Cardiac muscle cell (in vitro differentiated cells and primary cell): ENCODE measurements around the gene TUBAL3. TPM values are rescaled to one million over a fixed set of nuclear protein-coding genes. Genes with fewer than 3 reads are reported as not detected.

ENCODE experiments used
- DNase-seq, 2 donors: peaks; one replicate each; pipeline versions ENCODE4 v3.0.0 to v3.0.0-alpha.2; 2010 to 2017; ENCODE audit warnings: low read depth in 1 of 2, low spot score in 1 of 2
- H3K27ac ChIP-seq: fragments of 200-600 bp; sonication (generic); 2 replicates; pipeline ENCODE4 v1.5.1; 2016
- H3K27me3 ChIP-seq: fragments of 200-600 bp; sonication (generic); 2 replicates; pipeline ENCODE4 v1.6.0; 2016; ENCODE audit warnings: control low read depth
- H3K36me3 ChIP-seq: fragments of 200-600 bp; sonication (generic); 2 replicates; pipeline ENCODE4 v1.5.1; 2016; ENCODE audit warnings: control low read depth
- H3K4me1 ChIP-seq: fragments of 200-600 bp; sonication (generic); 2 replicates; pipeline ENCODE4 v1.8.1; 2017; ENCODE audit warnings: low read depth, mild to moderate bottlenecking, mixed run types
- H3K4me3 ChIP-seq: fragments of 200-600 bp; sonication (generic); 2 replicates; pipeline ENCODE4 v1.5.1; 2016; ENCODE audit warnings: mild to moderate bottlenecking
- H3K9me3 ChIP-seq: fragments of 200-600 bp; sonication (generic); 2 replicates; pipeline ENCODE4 v1.5.1; 2017; ENCODE audit warnings: low read depth, mild to moderate bottlenecking, control low read depth
- CTCF ChIP-seq: IDR thresholded peaks from 2 replicates; pipeline ENCODE4 v1.5.1; 2012; ENCODE audit warnings: low read depth, mild to moderate bottlenecking, low read length
- polyA plus RNA-seq: library from polyadenylated mRNA; unstranded; fragments of >200 nt; fragmentation: Nextera tagmentation; extraction: Ambion mirVana; gene quantifications from 2 replicates; pipeline ENCODE4 v1.2.1, GENCODE V29; 2016
- total RNA-seq: library from RNA; depleted of rRNA; stranded (reverse); fragments of >200 nt; gene quantifications from 2 replicates; pipeline ENCODE4 v1.2.3, GENCODE V29; 2016

The TUBAL3 gene
- total RNA-seq (not detected in 2 replicates), polyA plus RNA-seq (not detected in 2 replicates)

GRCh38 chr10:5404208-5405041, at the start of gene TUBAL3:
TUBAL3 (minus strand) TSS chr10:5404828; CDS start chr10:5404792, 36 bp downstream.
- no peak for DNase-seq
- H3K9me3 ChIP-seq: no peaks in the 10 kb centered on the region
- H3K27ac ChIP-seq: no peak within 1 kb of the TSS
- no peaks in the 10 kb centered on the region for H3K36me3 ChIP-seq
- H3K4me3 ChIP-seq: no peak within 1 kb of the TSS
- no peaks in the 10 kb centered on the region for H3K27me3 ChIP-seq
- no peak for TF ChIP-seq CTCF
- no peaks in the 10 kb centered on the region for H3K4me1 ChIP-seq

- no peak for DNase-seq
- Histone ChIP-seq H3K36me3 (peaks cover 49% of the 10 kb centered on the region), H3K27me3 (no peaks in the 10 kb centered on the region), H3K27ac (no peak overlapping the region), H3K4me3 (no peak overlapping the region), H3K4me1 (peaks cover 11% of the 10 kb centered on the region), H3K9me3 (no peaks in the 10 kb centered on the region)
- no peak for TF ChIP-seq CTCF
These were observed 49.3 kb upstream of the TUBAL3 start for GRCh38 chr10:5453749-5454489.

- Histone ChIP-seq H3K36me3 (peaks cover 37% of the 10 kb centered on the region), H3K4me1 (peaks cover 16% of the 10 kb centered on the region), H3K27ac (no peak overlapping the region), H3K4me3 (no peak overlapping the region), H3K9me3 (no peaks in the 10 kb centered on the region), H3K27me3 (no peaks in the 10 kb centered on the region)
- DNase-seq: no peak
- TF ChIP-seq CTCF: no peak
These were observed 46.2 kb upstream of the TUBAL3 start for GRCh38 chr10:5450605-5451384.

GRCh38 chr10:5449823-5450222, 45.2 kb upstream of the TUBAL3 start:
- DNase-seq: peak in 1 of 2 donors; percentile 90
- H3K27me3 ChIP-seq: no peaks in the 10 kb centered on the region
- H3K27ac ChIP-seq: no peak overlapping the region
- peaks cover 28% of the 10 kb centered on the region for H3K36me3 ChIP-seq
- peak; percentile 32 for TF ChIP-seq CTCF
- peaks cover 25% of the 10 kb centered on the region for H3K4me1 ChIP-seq
- H3K9me3 ChIP-seq: no peaks in the 10 kb centered on the region
- H3K4me3 ChIP-seq: no peak overlapping the region

GRCh38 chr10:5449227-5449626, 44.6 kb upstream of the TUBAL3 start:
- no peak for TF ChIP-seq CTCF
- no peaks in the 10 kb centered on the region for H3K9me3 ChIP-seq
- peaks cover 22% of the 10 kb centered on the region for H3K36me3 ChIP-seq
- no peak for DNase-seq
- H3K27ac ChIP-seq: no peak overlapping the region
- peaks cover 30% of the 10 kb centered on the region for H3K4me1 ChIP-seq
- H3K27me3 ChIP-seq: no peaks in the 10 kb centered on the region
- H3K4me3 ChIP-seq: no peak overlapping the region
